SK-N-MC (cell line): ENCODE data around the gene IGSF9B.

Experiments
- DNase-seq: peaks from one replicate; pipeline ENCODE4 v3.0.0-alpha.2; 2011; ENCODE audit warnings: low read depth, low spot score
- H3K27ac ChIP-seq: fragments of 200-600 bp; sonication (generic); 2 replicates; pipeline ENCODE4 v1.5.1; 2016; ENCODE audit warnings: mixed run types
- H3K36me3 ChIP-seq: fragments of 200-600 bp; sonication (generic); 2 replicates; pipeline ENCODE4 v1.6.1; 2017; ENCODE audit warnings: antibody characterized with exemption, low read length, mixed read lengths; ENCODE audit not compliant: insufficient read depth
- H3K4me3 ChIP-seq: fragments of 200-600 bp; sonication (generic); 2 replicates; pipeline ENCODE4 v1.5.1; 2016
- H3K9ac ChIP-seq: fragments of 200-600 bp; sonication (generic); 2 replicates; pipeline ENCODE4 v1.8.0; 2017; ENCODE audit warnings: mixed run types, mixed read lengths; ENCODE audit not compliant: insufficient read length
- H3K9me3 ChIP-seq: fragments of 200-600 bp; sonication (generic); 2 replicates; pipeline ENCODE4 v1.6.1; 2017; ENCODE audit warnings: low read depth, mild to moderate bottlenecking, antibody characterized with exemption, low read length, moderate library complexity, mixed read lengths
- EZH2 ChIP-seq: fragments of 200-600 bp; sonication (generic); IDR thresholded peaks from one replicate; pipeline ENCODE4 v1.6.1; 2017; ENCODE audit warnings: antibody characterized with exemption
- FOXP2 ChIP-seq: optimal IDR thresholded peaks from 2 replicates; pipeline ENCODE3; 2011; ENCODE audit warnings: mild to moderate bottlenecking, moderate library complexity; ENCODE audit not compliant: insufficient read depth; ENCODE audit errors: extremely low read length, control extremely low read depth
- POLR2AphosphoS5 ChIP-seq: IDR thresholded peaks from 2 replicates; pipeline ENCODE4 v1.6.1; 2012; ENCODE audit warnings: mild to moderate bottlenecking, low read depth, low read length, borderline replicate concordance

The IGSF9B gene

DNA sequence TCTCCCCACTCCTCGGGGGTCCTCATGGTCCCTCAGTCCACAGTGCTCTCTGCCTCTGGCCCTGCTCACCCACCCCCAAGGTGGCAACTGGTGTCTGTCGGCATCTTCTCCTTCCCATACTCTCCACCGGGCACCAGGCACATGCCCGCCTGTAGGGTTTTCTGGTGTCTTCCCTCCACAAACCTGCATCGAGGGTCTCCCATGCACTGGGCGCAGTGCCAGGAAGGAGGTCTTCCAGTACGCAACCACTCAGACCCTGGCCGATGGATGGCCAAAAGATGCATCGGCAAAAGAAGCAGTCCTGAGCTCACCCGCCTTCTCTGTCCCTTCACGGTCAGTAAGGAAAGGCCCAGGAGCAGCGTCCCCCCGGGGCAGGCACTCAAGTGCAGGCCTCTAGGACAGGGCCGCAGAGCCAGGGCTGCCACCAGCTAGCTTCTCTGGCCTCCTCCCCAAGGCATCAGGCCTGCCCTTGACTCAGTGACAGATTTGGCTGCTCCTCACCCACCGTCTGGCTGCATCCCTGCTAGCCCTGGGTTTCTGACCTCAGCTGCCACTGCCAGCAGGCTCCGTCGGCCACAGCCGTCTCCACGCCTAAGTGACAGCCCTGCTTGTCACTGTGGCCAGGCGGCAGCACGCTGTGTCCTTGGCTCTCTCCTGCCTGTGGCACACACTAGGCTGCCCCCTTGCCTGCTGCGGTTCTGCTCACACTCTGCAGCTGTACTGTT, 32.1 kb upstream of the IGSF9B start:
- DNase-seq: no peak
- H3K27ac ChIP-seq: no peak overlapping the region
- no peak overlapping the region for H3K4me3 ChIP-seq
- H3K36me3 ChIP-seq: no peaks in the 10 kb centered on the region
- H3K9ac ChIP-seq: no peak overlapping the region
- TF ChIP-seq FOXP2: no peak
- no peak for TF ChIP-seq POLR2AphosphoS5
- no peak for TF ChIP-seq EZH2
- no peaks in the 10 kb centered on the region for H3K9me3 ChIP-seq

DNA sequence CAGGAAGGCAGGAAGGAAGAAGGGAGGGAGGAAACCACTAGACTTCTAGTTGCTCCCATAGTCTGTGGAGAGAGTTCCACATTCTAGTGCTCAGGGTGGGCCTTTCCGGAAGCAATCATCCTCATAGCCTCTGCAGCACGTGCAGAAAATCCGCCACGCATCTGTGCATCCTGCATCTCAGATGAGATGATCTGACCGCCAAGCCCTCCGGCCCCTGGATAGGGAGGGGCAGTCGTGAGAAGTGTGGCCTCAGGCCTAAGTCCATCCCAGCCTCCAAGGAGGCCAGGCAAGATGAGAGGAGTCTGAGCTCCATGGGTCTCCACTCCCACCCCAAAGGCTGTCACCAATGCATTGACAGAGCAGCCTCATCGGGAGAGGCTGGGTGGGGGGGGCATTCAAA, 30.4 kb upstream of the IGSF9B start:
- Histone ChIP-seq H3K4me3 (no peak overlapping the region), H3K9ac (no peak overlapping the region), H3K27ac (no peak overlapping the region), H3K9me3 (no peaks in the 10 kb centered on the region), H3K36me3 (no peaks in the 10 kb centered on the region)
- TF ChIP-seq POLR2AphosphoS5 (no peak), FOXP2 (no peak), EZH2 (no peak)
- DNase-seq: no peak

DNA sequence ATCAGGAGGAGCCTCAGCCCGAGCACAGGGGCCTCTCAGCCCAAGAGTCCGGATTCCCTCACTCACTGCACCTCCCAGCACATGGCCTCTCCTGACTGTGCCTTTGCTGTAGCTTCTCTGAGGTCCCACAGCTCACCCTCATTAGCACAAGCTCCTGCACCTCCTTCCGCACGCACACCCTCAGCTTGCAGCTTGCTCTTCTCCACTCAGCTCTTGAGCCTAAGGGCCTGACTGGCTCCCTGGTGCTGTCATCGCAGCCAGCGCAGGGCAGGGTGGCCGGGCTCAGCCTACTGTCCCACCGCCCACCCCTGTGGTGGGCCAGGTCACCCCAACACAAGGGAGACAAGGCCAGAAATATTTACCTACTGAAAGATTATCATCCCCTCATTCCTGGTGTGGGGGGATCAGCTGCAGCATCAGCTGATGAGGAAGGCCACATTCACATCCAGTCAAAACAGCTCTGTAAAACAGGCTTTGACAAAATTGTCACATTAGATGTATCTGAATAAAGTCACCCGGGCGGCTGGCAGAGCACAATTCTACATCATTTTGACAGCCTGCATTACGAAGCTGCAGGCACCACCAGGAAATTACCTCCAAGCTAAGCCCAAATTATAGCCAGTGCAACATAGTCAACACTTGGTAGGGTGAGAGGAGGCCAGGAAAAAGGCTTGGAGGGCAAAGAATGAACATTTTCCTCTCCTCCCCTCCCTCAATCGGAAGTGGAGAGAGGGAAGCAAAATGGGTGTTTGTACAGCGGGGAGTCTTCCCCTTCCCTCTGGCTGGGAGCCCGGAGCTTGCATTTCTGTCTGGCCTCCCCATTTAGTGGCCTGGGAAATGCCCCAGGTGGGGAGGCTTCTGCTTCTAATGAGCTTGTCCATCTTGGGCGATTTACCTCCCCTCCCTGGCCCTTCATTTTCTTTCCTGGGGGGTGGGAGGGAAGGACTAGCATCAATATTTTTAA, 29.5 kb upstream of the IGSF9B start:
- no peaks in the 10 kb centered on the region for H3K36me3 ChIP-seq
- DNase-seq: no peak
- no peak overlapping the region for H3K27ac ChIP-seq
- H3K4me3 ChIP-seq: no peak overlapping the region
- H3K9ac ChIP-seq: no peak overlapping the region
- TF ChIP-seq POLR2AphosphoS5 (no peak), EZH2 (no peak), FOXP2 (no peak)
- no peaks in the 10 kb centered on the region for H3K9me3 ChIP-seq

DNA sequence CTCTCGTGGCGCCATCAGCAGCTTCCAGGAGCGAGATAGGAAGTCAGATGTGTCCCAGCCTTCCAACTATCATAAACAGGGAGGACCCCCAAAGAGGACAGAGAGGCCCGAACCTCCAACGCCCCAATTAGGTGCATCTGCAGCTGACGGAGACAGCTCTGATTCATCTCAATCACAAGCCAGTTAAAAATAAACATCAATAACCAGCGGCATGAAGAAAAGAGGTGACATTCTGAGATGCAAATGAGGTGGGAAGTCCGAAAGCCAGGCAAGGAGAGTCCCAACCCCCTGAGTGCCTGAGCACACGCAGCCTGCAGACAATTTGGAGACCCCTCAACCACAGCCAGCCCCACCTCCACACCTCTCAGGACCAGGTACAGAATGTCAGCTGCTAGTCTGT, 28.1 kb upstream of the IGSF9B start:
- TF ChIP-seq FOXP2 (no peak), POLR2AphosphoS5 (no peak), EZH2 (no peak)
- no peak for DNase-seq
- H3K27ac ChIP-seq: no peak overlapping the region

DNA sequence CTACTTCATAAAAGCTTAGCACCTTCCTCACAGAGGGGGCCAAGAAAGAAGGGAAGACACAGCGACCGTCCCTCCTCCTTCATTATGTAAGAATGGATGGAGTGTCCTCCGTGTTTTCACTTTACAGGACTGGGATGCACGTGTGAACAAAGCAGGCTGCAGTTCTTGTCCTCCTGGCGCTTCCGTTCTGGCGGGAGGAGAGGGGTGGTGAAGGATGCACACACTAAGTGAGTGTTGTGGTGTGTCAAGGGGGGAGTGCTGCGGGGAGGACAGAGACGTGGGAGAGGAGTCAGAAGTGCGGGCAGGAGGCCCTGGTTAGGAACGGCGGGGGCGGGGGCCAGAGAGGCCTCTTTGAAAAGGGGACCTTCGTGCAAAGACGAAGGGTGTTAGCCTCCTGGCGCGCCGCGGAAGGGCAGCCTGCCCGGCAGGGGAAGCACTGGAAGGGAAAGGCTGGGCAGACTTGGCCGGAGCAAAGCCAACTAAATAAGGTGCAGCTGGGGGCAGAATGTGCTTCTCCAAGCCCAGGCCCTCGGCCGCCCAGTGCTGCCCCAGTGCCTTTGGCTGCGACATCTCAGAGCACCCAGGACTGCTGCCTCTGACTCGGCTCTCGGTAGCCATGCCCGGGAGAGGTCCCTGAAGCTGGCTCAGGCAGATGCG, 27.0 kb upstream of the IGSF9B start:
- TF ChIP-seq POLR2AphosphoS5 (no peak), FOXP2 (no peak), EZH2 (no peak)
- no peaks in the 10 kb centered on the region for H3K36me3 ChIP-seq
- no peak overlapping the region for H3K27ac ChIP-seq
- no peaks in the 10 kb centered on the region for H3K9me3 ChIP-seq
- no peak overlapping the region for H3K4me3 ChIP-seq
- DNase-seq: no peak
- no peak overlapping the region for H3K9ac ChIP-seq

More for the DNA sequence above, 28.1 kb upstream of the IGSF9B start:
- H3K9me3 ChIP-seq: no peaks in the 10 kb centered on the region
- no peak overlapping the region for H3K4me3 ChIP-seq
- no peak overlapping the region for H3K9ac ChIP-seq
- no peaks in the 10 kb centered on the region for H3K36me3 ChIP-seq

DNA sequence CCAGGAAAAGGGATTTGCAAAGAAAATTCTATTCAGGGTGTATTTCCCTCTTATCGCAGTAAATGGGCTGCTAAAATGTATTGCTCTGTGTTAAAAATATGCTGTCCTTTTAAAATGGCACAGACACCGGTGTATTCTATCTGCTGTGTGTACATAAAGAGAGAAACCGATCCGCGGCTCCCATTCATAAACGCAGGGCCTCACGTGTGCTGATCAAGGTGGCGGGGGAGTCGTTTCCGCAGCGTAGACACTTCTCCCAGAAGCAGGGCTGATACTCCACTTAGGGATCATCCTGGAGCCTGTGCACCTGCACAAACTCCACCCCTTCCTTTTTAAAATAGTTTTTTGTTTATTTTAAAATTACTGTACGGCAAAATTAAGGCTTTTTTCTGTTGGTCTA, 26.1 kb upstream of the IGSF9B start:
- no peak for DNase-seq
- no peak overlapping the region for H3K4me3 ChIP-seq
- H3K36me3 ChIP-seq: no peaks in the 10 kb centered on the region
- no peaks in the 10 kb centered on the region for H3K9me3 ChIP-seq
- TF ChIP-seq FOXP2: no peak
- no peak for TF ChIP-seq POLR2AphosphoS5
- TF ChIP-seq EZH2: no peak
- no peak overlapping the region for H3K27ac ChIP-seq
- no peak overlapping the region for H3K9ac ChIP-seq

DNA sequence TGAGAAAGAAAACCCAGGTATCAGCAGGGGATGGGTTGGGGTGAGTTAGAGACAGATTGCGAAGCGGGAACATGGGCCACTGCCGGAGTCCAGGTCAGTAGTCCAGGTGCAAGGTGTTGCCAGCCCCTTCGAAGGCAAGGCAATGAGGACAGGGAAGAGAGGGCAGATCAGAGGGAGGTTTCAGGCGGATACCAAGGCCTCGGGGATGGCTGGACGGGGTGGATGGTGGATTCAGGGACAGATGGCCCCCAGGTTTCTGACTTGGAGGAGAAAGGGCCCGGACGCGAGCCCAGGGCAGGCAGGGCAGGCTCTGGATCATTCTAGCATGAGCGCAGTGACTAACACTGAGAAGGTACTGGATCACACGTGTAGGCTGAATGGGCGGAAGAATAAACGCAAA, 25.4 kb upstream of the IGSF9B start:
- H3K9me3 ChIP-seq: no peaks in the 10 kb centered on the region
- DNase-seq: no peak
- H3K36me3 ChIP-seq: no peaks in the 10 kb centered on the region
- TF ChIP-seq FOXP2: no peak
- TF ChIP-seq POLR2AphosphoS5: no peak
- TF ChIP-seq EZH2: no peak
- no peak overlapping the region for H3K4me3 ChIP-seq
- H3K27ac ChIP-seq: no peak overlapping the region
- no peak overlapping the region for H3K9ac ChIP-seq

DNA sequence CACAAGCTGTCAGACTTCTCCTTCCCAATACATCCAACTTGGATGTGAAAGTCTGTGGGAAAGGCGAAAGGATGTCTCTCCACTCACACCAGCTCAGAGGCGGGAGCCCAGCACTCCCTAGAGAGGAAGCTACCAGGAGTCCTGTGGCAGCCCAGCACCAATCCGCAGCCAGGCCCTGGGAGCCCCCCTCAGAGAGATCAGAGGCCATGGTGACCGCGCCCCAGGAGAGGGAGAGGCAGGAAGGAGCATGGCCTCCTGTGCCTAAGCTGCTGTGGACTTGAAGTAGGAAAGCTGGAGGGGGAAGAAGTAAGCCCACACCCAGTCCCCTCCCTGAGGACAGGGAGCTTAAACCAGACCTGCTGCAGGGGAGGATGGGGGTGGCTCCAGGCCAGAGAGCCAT, 24.4 kb upstream of the IGSF9B start:
- TF ChIP-seq FOXP2: no peak
- TF ChIP-seq EZH2: no peak
- no peak for TF ChIP-seq POLR2AphosphoS5
- Histone ChIP-seq H3K27ac (no peak overlapping the region), H3K9me3 (no peaks in the 10 kb centered on the region), H3K4me3 (no peak overlapping the region), H3K36me3 (no peaks in the 10 kb centered on the region), H3K9ac (no peak overlapping the region)
- no peak for DNase-seq
